GM21786 (cell line): Measurements from ENCODE around the gene KRTAP2-1.
"Not testable (repeated sequence)": the region's sequence is repeated elsewhere in the genome, so short reads cannot be mapped to it uniquely, and the experiment has no call there.

Experiments
- ATAC-seq: cut with Tn5 transposase; IDR thresholded peaks from one replicate; pipeline ENCODE4 v1.9.1; 2021; ENCODE audit not compliant: unreplicated experiment

Gene KRTAP2-1

GRCh38 chr17:41013606-41014005 lies 33.5 kb downstream of the KRTAP2-1 start:
- no peak for ATAC-seq

GRCh38 chr17:41013181-41013580 lies 33.9 kb downstream of the KRTAP2-1 start:
- ATAC-seq = no peak

DNA sequence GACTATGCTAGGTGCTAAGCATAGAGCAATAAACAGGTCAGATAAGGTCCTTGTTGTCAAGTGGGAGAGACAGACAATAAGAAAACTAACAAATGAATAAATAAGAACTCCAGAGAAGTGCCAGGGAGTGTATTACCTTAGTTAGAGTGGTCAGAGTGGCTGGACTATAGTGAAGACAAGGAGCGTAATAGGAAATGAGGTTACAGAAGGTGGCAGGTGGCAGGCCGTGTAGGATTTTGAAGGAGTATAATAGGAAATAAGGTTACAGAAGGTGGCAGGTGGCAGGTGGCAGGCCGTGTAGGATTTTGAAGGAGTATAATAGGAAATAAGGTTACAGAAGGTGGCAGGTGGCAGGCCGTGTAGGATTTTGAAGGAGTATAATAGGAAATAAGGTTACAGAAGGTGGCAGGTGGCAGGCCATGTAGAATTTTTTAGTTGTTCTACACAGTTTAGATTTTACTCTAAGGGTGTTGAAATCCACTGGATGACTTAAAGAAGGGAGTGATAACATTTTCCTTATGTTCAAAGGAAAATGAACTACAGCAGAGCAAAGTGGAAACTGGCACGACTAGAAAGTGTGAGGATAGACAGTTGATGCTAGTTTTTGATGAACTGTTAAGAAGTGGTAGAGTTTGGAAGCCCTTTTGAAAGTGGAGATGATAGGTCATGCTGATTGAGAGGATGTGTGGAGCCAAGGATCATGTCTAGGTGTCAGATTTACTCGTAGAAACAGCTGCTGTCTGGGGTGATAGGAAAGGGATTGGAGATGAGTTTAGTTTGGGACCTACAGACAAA lies 34.6 kb downstream of the KRTAP2-1 start:
- ATAC-seq = no peak

DNA sequence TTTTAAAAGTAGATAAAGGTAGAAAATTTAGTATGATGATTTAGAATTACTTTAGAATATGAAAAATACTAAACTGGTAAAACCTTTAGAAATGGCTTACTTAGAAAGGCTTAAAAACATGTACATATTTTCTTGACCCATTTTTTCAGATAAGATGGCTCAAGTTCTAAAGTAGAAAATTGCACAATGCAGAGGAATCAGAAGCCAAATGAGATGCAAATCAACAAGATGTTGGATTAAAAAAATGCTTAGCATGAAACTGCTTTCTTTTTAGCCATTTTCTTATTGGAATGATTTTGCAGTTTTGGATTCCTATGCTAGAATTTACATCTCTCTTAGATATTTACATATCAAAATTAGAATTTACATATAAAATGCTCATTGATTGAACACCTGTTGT lies 36.7 kb downstream of the KRTAP2-1 start:
- ATAC-seq = no peak

DNA sequence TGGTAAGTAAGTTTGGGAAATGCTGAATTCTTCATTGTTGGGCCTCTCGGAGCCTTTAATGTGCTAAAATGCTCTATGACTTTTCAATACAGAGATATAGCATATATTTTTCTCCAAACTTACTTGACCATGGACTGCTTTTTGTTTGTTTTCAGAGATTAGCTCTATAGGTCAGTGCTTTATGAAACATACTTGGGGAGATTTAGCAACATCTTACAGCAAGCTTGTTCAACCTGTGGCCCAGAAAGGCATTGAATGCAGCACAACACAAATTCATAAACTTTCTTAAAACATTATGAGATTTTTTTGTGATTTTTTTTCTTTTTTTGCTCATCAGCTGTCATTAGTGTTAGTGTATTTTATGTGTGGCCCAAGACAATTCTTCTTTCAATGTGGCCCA lies 37.2 kb downstream of the KRTAP2-1 start:
- no peak for ATAC-seq

GRCh38 chr17:41009301-41009760 lies 37.8 kb downstream of the KRTAP2-1 start:
- ATAC-seq = no peak

DNA sequence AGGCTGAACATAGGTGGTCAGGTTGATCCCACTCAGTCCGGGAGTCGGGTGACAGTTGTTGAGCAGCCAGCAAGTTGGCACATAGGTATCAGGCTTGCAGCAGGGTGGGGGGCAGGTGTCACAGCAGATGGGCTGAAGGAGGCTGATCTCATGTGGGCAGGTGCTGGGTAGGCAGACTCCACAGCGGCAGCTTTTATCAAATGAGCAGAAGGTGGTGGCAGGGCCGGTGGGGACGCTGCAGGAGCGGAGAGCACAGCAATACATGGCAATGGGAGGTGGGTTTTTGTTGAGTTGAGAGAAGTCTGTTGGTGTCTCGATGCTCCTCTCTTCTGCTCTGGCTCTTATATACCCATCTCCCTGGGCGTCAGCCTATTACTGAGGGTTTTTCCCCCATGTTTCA lies 38.3 kb downstream of the KRTAP2-1 start, which contains the start of gene KRTAP3-1:
KRTAP3-1 (minus strand) TSS at position 318 of the 400 bp plus-strand sequence; CDS start at position 264, 54 bp downstream.
- no peak for ATAC-seq

DNA sequence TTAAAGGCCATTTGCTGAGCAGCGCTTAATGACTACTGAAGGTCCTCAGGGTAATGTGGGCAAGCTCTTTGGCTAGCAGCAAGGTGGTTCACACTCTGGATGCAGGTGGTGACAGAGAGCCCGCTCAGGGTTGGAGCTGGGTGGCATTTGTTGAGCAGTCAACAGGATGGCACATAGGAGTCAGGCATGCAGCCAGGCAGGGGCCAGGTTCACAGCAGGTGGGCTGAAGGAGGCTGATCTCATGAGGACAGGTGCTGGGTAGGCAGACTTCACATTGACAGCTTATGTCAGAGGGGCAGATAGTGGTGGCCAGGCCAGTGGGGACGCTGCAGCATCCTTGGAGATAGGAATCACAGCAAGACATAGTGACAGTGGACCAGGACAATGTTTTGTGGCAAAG lies 42.7 kb downstream of the KRTAP2-1 start:
- ATAC-seq = no peak

GRCh38 chr17:41003926-41004325 lies 43.2 kb downstream of the KRTAP2-1 start:
- ATAC-seq = no peak

DNA sequence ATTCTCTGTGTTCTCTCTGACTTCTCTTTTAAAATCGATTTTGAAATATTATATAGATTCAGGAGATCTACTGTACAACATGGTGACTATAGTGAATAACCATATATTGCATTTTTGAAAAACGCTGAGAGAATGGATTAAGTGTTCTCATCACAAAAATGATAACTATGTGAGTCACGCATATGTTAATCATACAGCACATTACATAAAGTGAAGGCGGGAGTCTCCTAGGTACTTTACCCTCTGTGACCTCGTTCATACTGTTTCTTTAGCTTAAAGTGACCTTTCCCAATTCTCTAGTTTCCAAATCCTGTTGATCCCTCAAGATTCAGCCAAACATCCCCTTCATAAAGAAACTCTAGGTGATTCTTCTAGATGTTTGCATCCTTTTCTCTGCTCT lies 44.3 kb downstream of the KRTAP2-1 start:
- ATAC-seq = no peak

GRCh38 chr17:41001795-41002194 lies 45.3 kb downstream of the KRTAP2-1 start:
- no peak for ATAC-seq

- not testable (repeated sequence) for ATAC-seq
Measured at GRCh38 chr17:40999563-40999962, 47.6 kb downstream of the KRTAP2-1 start, which contains the start of gene KRTAP3-2. KRTAP3-2 (minus strand) TSS chr17:40999906; CDS start chr17:40999853, 53 bp downstream.

GRCh38 chr17:40997361-40997760 lies 49.8 kb downstream of the KRTAP2-1 start:
- no peak for ATAC-seq

DNA sequence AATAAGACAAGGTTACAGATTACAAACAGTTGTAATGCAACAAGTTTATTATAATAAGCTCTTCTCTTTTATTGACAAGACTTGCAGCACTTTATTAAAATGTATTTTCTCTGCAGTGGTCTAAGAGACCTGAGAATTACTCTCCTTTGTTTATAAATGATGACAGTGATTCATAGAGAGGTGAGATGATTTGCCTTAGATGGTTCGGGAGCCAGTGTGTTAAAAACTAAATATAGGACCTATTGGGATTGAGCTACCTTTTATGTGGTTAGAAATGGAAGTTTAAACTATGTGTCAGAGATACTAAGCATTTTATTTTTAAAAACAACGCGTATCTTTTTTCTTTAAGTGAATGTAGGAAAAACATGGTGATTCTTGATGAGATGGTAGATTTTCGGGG lies 50.3 kb downstream of the KRTAP2-1 start:
- no peak for ATAC-seq
